Lung (tissue), 12 donors: ENCODE measurements around the gene ZFP90. TPM values are rescaled to one million over a fixed set of nuclear protein-coding genes. Genes with fewer than 3 reads are reported as not detected.

ENCODE experiments used
- ATAC-seq: fragments of 200-7000 bp; cut with Tn5 transposase; one replicate; pipeline ENCODE4 v1.9.1; 2020; ENCODE audit warnings: moderate number of reproducible peaks; ENCODE audit not compliant: insufficient read depth, low FRiP score
- DNase-seq, 3 donors: peaks; one replicate each; pipeline ENCODE4 v3.0.0-alpha.2; 2013 to 2017
- H3K27ac ChIP-seq, 2 donors: one replicate each; pipeline ENCODE4 v1.5.1; 2013; ENCODE audit warnings: mild to moderate bottlenecking in 2 of 2, moderate library complexity in 2 of 2, control low read depth in 1 of 2, inconsistent platforms in 1 of 2, low read depth in 1 of 2, low read length in 1 of 2
- H3K27me3 ChIP-seq, 3 donors: one replicate each; pipeline ENCODE4 v1.5.1; 2013; ENCODE audit warnings: low read length in 2 of 3; ENCODE audit not compliant: control insufficient read depth in 3 of 3, insufficient read depth in 3 of 3
- H3K36me3 ChIP-seq, 4 donors: one replicate each; pipeline ENCODE4 v1.5.1; 2013; ENCODE audit warnings: low read length in 4 of 4, mild to moderate bottlenecking in 1 of 4, moderate library complexity in 1 of 4; ENCODE audit not compliant: control insufficient read depth in 4 of 4, insufficient read depth in 4 of 4
- H3K4me1 ChIP-seq, 5 donors: one replicate each; pipeline ENCODE4 v1.5.1; 2013; ENCODE audit warnings: low read length in 5 of 5, mild to moderate bottlenecking in 2 of 5, moderate library complexity in 1 of 5; ENCODE audit not compliant: control insufficient read depth in 5 of 5, insufficient read depth in 5 of 5
- H3K4me3 ChIP-seq: one replicate; pipeline ENCODE4 v1.5.1; 2013; ENCODE audit warnings: mild to moderate bottlenecking, control low read depth, moderate library complexity
- H3K9ac ChIP-seq, 2 donors: one replicate each; pipeline ENCODE4 v1.5.1; 2013; ENCODE audit warnings: low read length in 2 of 2, control low read depth in 1 of 2; ENCODE audit not compliant: insufficient read depth in 1 of 2
- H3K9me3 ChIP-seq, 4 donors: one replicate each; pipeline ENCODE4 v1.5.1; 2013; ENCODE audit warnings: low read length in 3 of 4, mild to moderate bottlenecking in 1 of 4, moderate library complexity in 1 of 4; ENCODE audit not compliant: control insufficient read depth in 4 of 4, insufficient read depth in 3 of 4
- CTCF ChIP-seq: IDR thresholded peaks from 2 replicates; pipeline ENCODE4 v1.5.1; 2012; ENCODE audit warnings: mild to moderate bottlenecking; ENCODE audit errors: control extremely low read depth, extremely low read depth
- WGBS, 2 donors: extraction: QIAGEN DNeasy Blood & Tissue Kit; methylation state at CpG; one replicate each; pipeline ENCODE4 v1.1.7; 2013; 5-methylcytosine and 5-hydroxymethylcytosine counted together
- polyA plus RNA-seq, 2 donors: library from polyadenylated mRNA; stranded (reverse); fragments of 200-250 nt; gene quantifications; one replicate each; pipeline ENCODE4 v1.2.1, GENCODE V29; 2013
- total RNA-seq, 2 donors: library from RNA; depleted of rRNA in 1 of 2; stranded (reverse); fragments of >200 nt in 1 of 2; gene quantifications; one replicate each; pipeline ENCODE4 v1.2.1, GENCODE V29; 2014 to 2021
- donor health status: control.
- donor health status: control.
- donor health status: Bipolar disorder and iron deficiency.
- donor health status: healthy.
- donor health status: DM: yes; HTN: yes; CAD: no.

The ZFP90 gene
- total and polyA plus RNA-seq, 4 donors = 5.9 to 39.6 (median 12.6) TPM

- peaks cover 0 to 9% (median 0%) of the 10 kb centered on the region in 4 donors for H3K36me3 ChIP-seq
- ATAC-seq (no peak), DNase-seq (no peak)
- no peaks in the 10 kb centered on the region for H3K4me1 ChIP-seq
- H3K27me3 ChIP-seq = no peaks in the 10 kb centered on the region
- H3K4me3 ChIP-seq = no peak overlapping the region
- H3K9me3 ChIP-seq = peaks cover 0 to 56% (median 34%) of the 10 kb centered on the region in 4 donors
- no peak overlapping the region for H3K27ac ChIP-seq
- 84 to 99% methylated on average over 3 of the region's 3 CpGs for WGBS, 2 donors
- H3K9ac ChIP-seq = no peak overlapping the region
- no peak for TF ChIP-seq CTCF
Observed at GRCh38 chr16:68574479-68574878, 35.4 kb downstream of the ZFP90 start.

- Histone ChIP-seq H3K27ac (no peak overlapping the region), H3K36me3 (peaks cover 0 to 9% (median 0%) of the 10 kb centered on the region in 4 donors), H3K27me3 (no peaks in the 10 kb centered on the region), H3K4me1 (no peaks in the 10 kb centered on the region), H3K9me3 (peaks cover 0 to 53% (median 30%) of the 10 kb centered on the region in 4 donors), H3K9ac (no peak overlapping the region), H3K4me3 (no peak overlapping the region)
- TF ChIP-seq CTCF = no peak
- ATAC-seq (no peak), DNase-seq (no peak)
- WGBS, 2 donors = 94 to 100% methylated on average over 3 of the region's 3 CpGs
Observed at GRCh38 chr16:68575082-68575481, 36.0 kb downstream of the ZFP90 start.

GRCh38 chr16:68577352-68577853, 38.3 kb downstream of the ZFP90 start:
- ATAC-seq = no peak
- H3K27me3 ChIP-seq = no peaks in the 10 kb centered on the region
- WGBS, 2 donors = 94 to 96% methylated on average over 2 of the region's 2 CpGs
- peaks cover 0 to 9% (median 0%) of the 10 kb centered on the region in 4 donors for H3K36me3 ChIP-seq
- H3K4me3 ChIP-seq = no peak overlapping the region
- TF ChIP-seq CTCF = no peak
- H3K4me1 ChIP-seq = no peaks in the 10 kb centered on the region
- DNase-seq = no peak
- peaks cover 0 to 38% (median 25%) of the 10 kb centered on the region in 4 donors for H3K9me3 ChIP-seq
- no peak overlapping the region for H3K27ac ChIP-seq
- H3K9ac ChIP-seq = no peak overlapping the region
